Mucosa of descending colon (tissue), 3 donors: ENCODE data around the gene PRICKLE2. TPM values are rescaled to one million over a fixed set of nuclear protein-coding genes. Genes with fewer than 3 reads are reported as not detected.

Source experiments
- ATAC-seq: fragments of 200-7000 bp; cut with Tn5 transposase; one replicate; pipeline ENCODE4 v1.9.1; 2020; ENCODE audit warnings: mild to moderate bottlenecking, moderate library complexity
- DNase-seq, 3 donors: peaks; one replicate each; pipeline ENCODE4 v3.0.0-alpha.2; 2020
- H3K36me3 ChIP-seq: fragments of 200-600 bp; one replicate; pipeline ENCODE4 v1.8.0; 2021; ENCODE audit warnings: low read depth, mild to moderate bottlenecking
- H3K4me1 ChIP-seq: fragments of 200-600 bp; one replicate; pipeline ENCODE4 v1.8.0; 2021; ENCODE audit warnings: low read depth, mild to moderate bottlenecking
- H3K4me3 ChIP-seq: fragments of 200-600 bp; one replicate; pipeline ENCODE4 v1.8.0; 2021; ENCODE audit warnings: mild to moderate bottlenecking
- H3K9me3 ChIP-seq: fragments of 200-600 bp; one replicate; pipeline ENCODE4 v1.8.0; 2021; ENCODE audit warnings: mild to moderate bottlenecking
- CTCF ChIP-seq: fragments of 200-600 bp; IDR thresholded peaks from one replicate; pipeline ENCODE4 v1.8.0; 2022; ENCODE audit warnings: antibody characterized with exemption, mild to moderate bottlenecking
- intact Hi-C, 2 donors: fragments of 100-400 bp; cut with DNase I in 1 of 2; cut with micrococcal nuclease in 1 of 2; formaldehyde crosslinking; loops; one replicate each; pipeline versions ENCODE4 v1.11.0 to v1.11.1; 2022; cut with DNase I, micrococcal nuclease
- total RNA-seq, 3 donors: library from RNA; stranded (reverse); fragmentation: NEBNext Ultra II Directional in 2 of 3; extraction: Animal tissue kit (Norgen Biotek cat#: 25700) in 2 of 3; gene quantifications; one replicate each; pipeline versions ENCODE4 v1.2.1 to v1.2.4, GENCODE V29; 2021 to 2023
- donor health status: DM: no; HTN: no; CAD: no; lungs with moderate emphysema.
- donor health status: DM: no; HTN: no; CAD: no.
- donor health status: DM: no; HTN: yes; CAD: no.

PRICKLE2 gene
- total RNA-seq, 3 donors from 2014 or later, result 4.3 to 66.3 (median 7.0) TPM

- Histone ChIP-seq H3K36me3 (no peaks in the 10 kb centered on the region), H3K4me3 (no peak overlapping the region), H3K4me1 (no peaks in the 10 kb centered on the region), H3K9me3 (no peaks in the 10 kb centered on the region)
- ATAC-seq (no peak), DNase-seq (no peak)
- intact Hi-C loops, result no loop called here
- no peak for TF ChIP-seq CTCF
These were observed 178.2 kb downstream of the PRICKLE2 start for GRCh38 chr3:64046996-64047594.

GRCh38 chr3:64046592-64046991 lies 178.7 kb downstream of the PRICKLE2 start:
- Histone ChIP-seq H3K4me3 (no peak overlapping the region), H3K36me3 (no peaks in the 10 kb centered on the region), H3K9me3 (no peaks in the 10 kb centered on the region), H3K4me1 (no peaks in the 10 kb centered on the region)
- DNase-seq (no peak), ATAC-seq (no peak)
- no peak for TF ChIP-seq CTCF
- intact Hi-C loops, result no loop called here

- intact Hi-C loops, result no loop called here
These were observed 182.3 kb downstream of the PRICKLE2 start for GRCh38 chr3:64042952-64043351.

More at GRCh38 chr3:64042952-64043351, 182.3 kb downstream of the PRICKLE2 start:
- Histone ChIP-seq H3K4me3 (no peak overlapping the region), H3K36me3 (no peaks in the 10 kb centered on the region), H3K9me3 (no peaks in the 10 kb centered on the region), H3K4me1 (no peaks in the 10 kb centered on the region)
- ATAC-seq (no peak), DNase-seq (no peak)
- no peak for TF ChIP-seq CTCF

Other genes with a start within 250 kb of the PRICKLE2 start
- 10 to 100 TPM; 39.1 to 61.8 (median 57.5) TPM for gene PSMD6, start 202.0 kb downstream of the PRICKLE2 start, total RNA-seq